Chondrocyte (in vitro differentiated cells): ENCODE measurements around the gene RCC2. TPM values are rescaled to one million over a fixed set of nuclear protein-coding genes. Genes with fewer than 3 reads are reported as not detected.

ENCODE experiments used
- DNase-seq: peaks from one replicate; pipeline ENCODE4 v3.0.0; 2021; ENCODE audit warnings: mixed read lengths, low spot score
- H3K27ac Mint-ChIP-seq: one replicate; pipeline ENCODE4 v1.8.0; 2021; ENCODE audit warnings: mild to moderate bottlenecking, moderate library complexity, mixed read lengths; ENCODE audit not compliant: unreplicated experiment
- H3K27me3 Mint-ChIP-seq: 2 replicates; pipeline ENCODE4 v1.8.0; 2021; ENCODE audit warnings: low read depth, mixed read lengths
- H3K36me3 Mint-ChIP-seq: 2 replicates; pipeline ENCODE4 v1.8.0; 2021; ENCODE audit warnings: low read depth, mixed read lengths
- H3K4me1 Mint-ChIP-seq: 2 replicates; pipeline ENCODE4 v1.8.0; 2021; ENCODE audit warnings: low read depth, mild to moderate bottlenecking, mixed read lengths
- H3K4me3 Mint-ChIP-seq: one replicate; pipeline ENCODE4 v1.8.0; 2021; ENCODE audit warnings: mild to moderate bottlenecking, moderate library complexity, mixed read lengths; ENCODE audit not compliant: unreplicated experiment
- H3K9me3 Mint-ChIP-seq: 2 replicates; pipeline ENCODE4 v1.8.0; 2021; ENCODE audit warnings: low read depth, mixed read lengths
- CTCF ChIP-seq: fragments of 200-600 bp; sonication (generic); IDR thresholded peaks from 2 replicates; pipeline ENCODE4 v1.5.0; 2021; ENCODE audit warnings: antibody characterized with exemption, mild to moderate bottlenecking, moderate library complexity
- total RNA-seq: library from RNA; stranded (reverse); gene quantifications from 3 replicates; pipeline ENCODE4 v1.2.1, GENCODE V29; 2021

RCC2 gene
- total RNA-seq, 1 donor from 2014 or later, result 90.0 TPM

- no peak overlapping the region for H3K27ac Mint-ChIP-seq
- no peaks in the 10 kb centered on the region for H3K36me3 Mint-ChIP-seq
- no peak for DNase-seq
- H3K4me3 Mint-ChIP-seq, result no peak overlapping the region
- no peaks in the 10 kb centered on the region for H3K4me1 Mint-ChIP-seq
- no peaks in the 10 kb centered on the region for H3K9me3 Mint-ChIP-seq
- no peaks in the 10 kb centered on the region for H3K27me3 Mint-ChIP-seq
- no peak for TF ChIP-seq CTCF
Measured at GRCh38 chr1:17400725-17401341, 38.6 kb downstream of the RCC2 start.

- TF ChIP-seq CTCF, result no peak
- H3K36me3 Mint-ChIP-seq, result no peaks in the 10 kb centered on the region
- H3K4me3 Mint-ChIP-seq, result no peak overlapping the region
- no peaks in the 10 kb centered on the region for H3K9me3 Mint-ChIP-seq
- H3K4me1 Mint-ChIP-seq, result no peaks in the 10 kb centered on the region
- no peaks in the 10 kb centered on the region for H3K27me3 Mint-ChIP-seq
- no peak overlapping the region for H3K27ac Mint-ChIP-seq
- DNase-seq, result no peak
Measured at GRCh38 chr1:17397910-17398695, 41.4 kb downstream of the RCC2 start.

DNA sequence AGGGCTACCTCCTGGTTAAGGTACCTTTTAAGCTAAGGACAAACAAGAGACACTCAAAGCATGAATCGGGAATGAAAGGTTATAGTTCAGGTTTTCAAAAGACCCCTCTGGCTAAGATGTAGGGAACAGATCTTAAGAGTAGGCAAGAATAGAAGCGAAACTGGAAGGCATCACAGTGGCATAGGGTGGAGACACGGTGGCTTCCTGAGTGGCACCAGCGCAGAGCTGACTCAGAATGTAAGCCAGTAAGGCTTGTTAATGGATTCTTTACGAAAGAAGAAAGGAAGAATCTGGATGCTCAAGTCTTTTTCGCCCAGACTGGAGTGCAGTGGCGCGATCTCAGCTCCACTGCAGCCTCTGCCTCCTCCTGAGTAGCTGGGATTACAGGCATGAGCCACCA is 46.2 kb downstream of the RCC2 start:
- no peak for DNase-seq
- Mint-ChIP-seq H3K27me3 (peaks cover 9% of the 10 kb centered on the region), H3K27ac (no peak overlapping the region), H3K4me3 (no peak overlapping the region), H3K4me1 (no peaks in the 10 kb centered on the region), H3K9me3 (no peaks in the 10 kb centered on the region), H3K36me3 (no peaks in the 10 kb centered on the region)
- no peak for TF ChIP-seq CTCF

DNA sequence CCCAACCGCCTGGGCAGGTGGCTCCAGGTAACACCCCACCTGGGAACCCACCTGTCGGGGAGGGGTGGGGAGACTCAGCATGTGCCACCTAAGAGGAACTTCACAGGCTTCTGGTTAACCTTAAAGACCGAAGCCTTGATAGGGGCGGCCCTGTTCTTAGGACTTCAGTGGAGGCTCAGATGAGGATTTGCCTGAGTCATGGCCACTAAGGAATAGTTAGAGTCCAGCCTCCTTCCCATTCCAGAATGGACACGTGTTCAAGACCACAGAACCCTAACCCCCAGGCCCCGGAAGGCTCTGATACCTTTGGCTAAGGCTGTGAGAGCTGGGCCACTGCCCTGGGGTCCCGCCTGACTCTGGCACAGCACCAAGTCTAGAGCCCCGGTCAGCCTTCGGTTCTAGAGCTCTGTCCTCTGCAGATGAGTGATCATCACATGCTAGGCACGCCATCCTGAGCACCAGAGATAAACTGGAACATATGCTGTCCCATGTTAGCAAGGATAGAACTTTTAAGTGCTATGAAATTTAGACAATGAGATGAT is 47.2 kb downstream of the RCC2 start:
- peaks cover 11% of the 10 kb centered on the region for H3K27me3 Mint-ChIP-seq
- DNase-seq, result no peak
- H3K9me3 Mint-ChIP-seq, result no peaks in the 10 kb centered on the region
- H3K4me3 Mint-ChIP-seq, result no peak overlapping the region
- no peaks in the 10 kb centered on the region for H3K36me3 Mint-ChIP-seq
- no peak overlapping the region for H3K27ac Mint-ChIP-seq
- TF ChIP-seq CTCF, result no peak
- no peaks in the 10 kb centered on the region for H3K4me1 Mint-ChIP-seq

GRCh38 chr1:17381161-17381560 is 58.3 kb downstream of the RCC2 start:
- no peak for TF ChIP-seq CTCF
- H3K9me3 Mint-ChIP-seq, result no peaks in the 10 kb centered on the region
- H3K4me3 Mint-ChIP-seq, result no peak overlapping the region
- no peaks in the 10 kb centered on the region for H3K4me1 Mint-ChIP-seq
- no peak for DNase-seq
- H3K27me3 Mint-ChIP-seq, result peaks cover 30% of the 10 kb centered on the region
- no peaks in the 10 kb centered on the region for H3K36me3 Mint-ChIP-seq
- H3K27ac Mint-ChIP-seq, result no peak overlapping the region
